Astrocyte (in vitro differentiated cells and primary cell): ENCODE measurements around the gene CHMP4B. TPM values are rescaled to one million over a fixed set of nuclear protein-coding genes. Genes with fewer than 3 reads are reported as not detected.

ENCODE experiments used
- DNase-seq: peaks from one replicate; pipeline ENCODE4 v3.0.0-alpha.2; 2010; ENCODE audit warnings: low read depth
- FAIRE-seq: peaks from 2 replicates; lab custom pipeline; 2011; peaks lifted over from hg19 to GRCh38; lab: Jason Lieb, UNC
- H2AFZ ChIP-seq: 2 replicates; pipeline ENCODE4 v1.6.0; 2012; ENCODE audit warnings: low read depth, low read length, inconsistent platforms
- H3K27ac ChIP-seq: 2 replicates; pipeline ENCODE4 v1.5.1; 2011; ENCODE audit warnings: low read depth, low read length, inconsistent platforms
- H3K27me3 ChIP-seq: 2 replicates; pipeline ENCODE4 v1.6.0; 2011; ENCODE audit warnings: low read length, inconsistent platforms; ENCODE audit not compliant: insufficient read depth
- H3K36me3 ChIP-seq: 2 replicates; pipeline ENCODE4 v1.5.1; 2011; ENCODE audit warnings: low read length, inconsistent platforms; ENCODE audit not compliant: insufficient read depth
- H3K4me1 ChIP-seq: 2 replicates; pipeline ENCODE4 v1.5.1; 2011; ENCODE audit warnings: low read length, inconsistent platforms; ENCODE audit not compliant: insufficient read depth
- H3K4me2 ChIP-seq: 2 replicates; pipeline ENCODE4 v1.6.0; 2012; ENCODE audit warnings: low read length, inconsistent platforms
- H3K4me3 ChIP-seq: 2 replicates; pipeline ENCODE4 v1.5.1; 2011; ENCODE audit warnings: low read depth, mild to moderate bottlenecking, low read length, inconsistent platforms; ENCODE audit not compliant: insufficient read depth
- H3K79me2 ChIP-seq: 2 replicates; pipeline ENCODE4 v1.6.0; 2012; ENCODE audit warnings: mild to moderate bottlenecking, low read length, inconsistent platforms; ENCODE audit not compliant: insufficient read depth
- H3K9ac ChIP-seq: 2 replicates; pipeline ENCODE4 v1.6.0; 2012; ENCODE audit warnings: mild to moderate bottlenecking, low read length, inconsistent platforms
- H3K9me3 ChIP-seq: 2 replicates; pipeline ENCODE4 v1.5.1; 2012; ENCODE audit warnings: low read depth, mild to moderate bottlenecking, low read length, inconsistent platforms; ENCODE audit not compliant: insufficient read depth
- H4K20me1 ChIP-seq: 2 replicates; pipeline ENCODE4 v1.6.0; 2012; ENCODE audit warnings: low read length, inconsistent platforms; ENCODE audit not compliant: insufficient read depth
- H3K27ac Mint-ChIP-seq: one replicate; pipeline ENCODE4 v1.8.0; 2021; ENCODE audit warnings: mild to moderate bottlenecking, mixed read lengths; ENCODE audit not compliant: unreplicated experiment
- H3K27me3 Mint-ChIP-seq: one replicate; pipeline ENCODE4 v1.8.0; 2021; ENCODE audit warnings: low read depth, mixed read lengths; ENCODE audit not compliant: unreplicated experiment
- H3K36me3 Mint-ChIP-seq: one replicate; pipeline ENCODE4 v1.8.0; 2021; ENCODE audit warnings: low read depth, mixed read lengths; ENCODE audit not compliant: unreplicated experiment
- H3K4me1 Mint-ChIP-seq: one replicate; pipeline ENCODE4 v1.8.0; 2021; ENCODE audit warnings: low read depth, mixed read lengths; ENCODE audit not compliant: unreplicated experiment
- H3K4me3 Mint-ChIP-seq: one replicate; pipeline ENCODE4 v1.8.0; 2021; ENCODE audit warnings: mild to moderate bottlenecking, moderate library complexity, mixed read lengths; ENCODE audit not compliant: unreplicated experiment
- H3K9me3 Mint-ChIP-seq: one replicate; pipeline ENCODE4 v1.8.0; 2021; ENCODE audit warnings: mild to moderate bottlenecking, mixed read lengths; ENCODE audit not compliant: unreplicated experiment
- CTCF ChIP-seq: IDR thresholded peaks from 2 replicates; pipeline ENCODE4 v1.5.1; 2011; ENCODE audit warnings: low read depth, mild to moderate bottlenecking, inconsistent platforms, low read length, moderate library complexity; ENCODE audit not compliant: insufficient read depth
- EZH2 ChIP-seq: IDR thresholded peaks from 2 replicates; pipeline ENCODE4 v1.6.1; 2012; ENCODE audit warnings: mild to moderate bottlenecking, low read length, inconsistent platforms; ENCODE audit not compliant: insufficient read depth
- total RNA-seq: library from RNA; stranded (reverse); gene quantifications from 2 replicates; pipeline ENCODE4 v1.2.1, GENCODE V29; 2021

Gene CHMP4B
- total RNA-seq, 1 donor from 2014 or later: 90.6 TPM

- H4K20me1 ChIP-seq: peaks cover 97% of the 10 kb centered on the region
- no peak overlapping the region for H3K4me3 Mint-ChIP-seq
Measured at GRCh38 chr20:33826270-33826897, 15.2 kb downstream of the CHMP4B start.

DNA sequence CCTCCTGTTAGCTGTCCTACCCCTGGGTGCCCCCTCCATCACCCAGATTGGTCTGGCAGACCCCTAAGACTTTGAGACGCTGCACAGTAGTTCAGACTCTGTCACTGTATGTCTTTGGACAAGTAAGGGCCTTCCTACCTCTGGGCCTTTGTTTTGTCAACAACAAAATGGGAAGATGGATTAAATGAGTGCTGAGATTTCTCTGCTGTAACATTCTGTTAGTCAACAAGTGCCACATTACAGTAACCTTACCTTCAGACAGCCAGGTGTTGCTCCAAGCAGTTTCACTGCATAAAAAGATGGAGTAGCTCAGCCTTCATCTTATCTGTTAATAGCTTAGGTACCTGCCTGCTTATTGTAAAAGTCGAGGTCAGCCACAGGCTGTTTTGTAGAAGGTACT lies 16.0 kb downstream of the CHMP4B start:
- no peaks in the 10 kb centered on the region for H3K27me3 ChIP-seq
- no peak overlapping the region for H3K9ac ChIP-seq
- no peak overlapping the region for H3K4me2 ChIP-seq
- no peak overlapping the region for H3K27ac Mint-ChIP-seq
- peaks cover 97% of the 10 kb centered on the region for H4K20me1 ChIP-seq
- TF ChIP-seq EZH2: no peak
- TF ChIP-seq CTCF: no peak
- H3K36me3 ChIP-seq: peaks cover 7% of the 10 kb centered on the region
- DNase-seq (no peak), FAIRE-seq (no peak)
- no peak overlapping the region for H3K27ac ChIP-seq
- peaks cover 6% of the 10 kb centered on the region for H3K36me3 Mint-ChIP-seq
- peaks cover 94% of the 10 kb centered on the region for H3K79me2 ChIP-seq
- no peaks in the 10 kb centered on the region for H3K9me3 ChIP-seq
- peaks cover 31% of the 10 kb centered on the region for H3K4me1 Mint-ChIP-seq
- H3K27me3 Mint-ChIP-seq: no peaks in the 10 kb centered on the region
- no peak overlapping the region for H3K4me3 ChIP-seq
- no peak overlapping the region for H2AFZ ChIP-seq
- no peaks in the 10 kb centered on the region for H3K9me3 Mint-ChIP-seq
- H3K4me3 Mint-ChIP-seq: no peak overlapping the region
- H3K4me1 ChIP-seq: peaks cover 8% of the 10 kb centered on the region

More at GRCh38 chr20:33826270-33826897, 15.2 kb downstream of the CHMP4B start:
- Mint-ChIP-seq H3K27me3 (no peaks in the 10 kb centered on the region), H3K36me3 (peaks cover 7% of the 10 kb centered on the region), H3K9me3 (no peaks in the 10 kb centered on the region), H3K27ac (no peak overlapping the region), H3K4me1 (peaks cover 26% of the 10 kb centered on the region)
- Histone ChIP-seq H3K9me3 (no peaks in the 10 kb centered on the region), H2AFZ (no peak overlapping the region), H3K27me3 (no peaks in the 10 kb centered on the region), H3K4me1 (peaks cover under 1% of the 10 kb centered on the region), H3K9ac (no peak overlapping the region), H3K27ac (no peak overlapping the region), H3K79me2 (peaks cover 93% of the 10 kb centered on the region), H3K4me3 (no peak overlapping the region), H3K4me2 (no peak overlapping the region), H3K36me3 (peaks cover 7% of the 10 kb centered on the region)
- FAIRE-seq: no peak
- TF ChIP-seq CTCF: no peak
- no peak for TF ChIP-seq EZH2
- no peak for DNase-seq

DNA sequence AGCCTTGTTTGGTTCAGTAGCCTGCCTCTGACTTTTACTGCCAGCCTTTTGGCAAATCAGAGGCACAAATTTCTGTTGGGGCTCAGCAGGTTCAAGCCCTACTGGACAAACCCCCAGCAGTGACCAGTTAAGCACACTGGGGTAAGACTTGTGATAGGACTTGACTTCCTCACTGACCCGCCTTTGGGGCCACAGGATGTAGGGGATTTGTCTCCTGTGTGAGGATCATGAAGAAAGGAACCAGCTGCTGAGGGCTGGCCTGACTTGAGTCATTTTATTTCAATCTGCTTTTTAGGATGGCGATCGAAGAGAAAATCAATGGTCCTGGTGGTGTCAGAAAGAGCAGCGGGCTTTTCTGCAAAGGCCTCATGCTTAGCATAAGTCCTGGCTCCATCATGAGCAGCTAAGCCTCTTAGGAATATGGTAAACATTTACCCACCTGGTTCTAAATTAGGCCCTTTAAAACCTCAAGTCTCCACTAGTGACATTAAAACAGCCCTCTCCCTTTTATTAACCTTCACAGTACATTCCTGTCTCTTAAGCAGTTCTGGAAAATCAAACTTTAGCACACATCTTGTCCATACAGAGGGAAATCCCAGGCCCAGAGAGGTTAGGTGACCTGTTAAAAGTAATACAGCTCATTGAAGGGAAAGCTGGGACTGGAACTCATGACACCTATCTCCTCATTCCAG lies 16.6 kb downstream of the CHMP4B start:
- FAIRE-seq (no peak), DNase-seq (no peak)
- no peaks in the 10 kb centered on the region for H3K9me3 ChIP-seq
- no peaks in the 10 kb centered on the region for H3K9me3 Mint-ChIP-seq
- H3K36me3 Mint-ChIP-seq: peaks cover 6% of the 10 kb centered on the region
- H3K79me2 ChIP-seq: peaks cover 95% of the 10 kb centered on the region
- H3K4me3 Mint-ChIP-seq: no peak overlapping the region
- H3K27ac Mint-ChIP-seq: no peak overlapping the region
- H3K9ac ChIP-seq: no peak overlapping the region
- no peaks in the 10 kb centered on the region for H3K27me3 ChIP-seq
- no peak overlapping the region for H3K27ac ChIP-seq
- H3K4me2 ChIP-seq: no peak overlapping the region
- no peaks in the 10 kb centered on the region for H3K27me3 Mint-ChIP-seq
- TF ChIP-seq CTCF: no peak
- no peak for TF ChIP-seq EZH2
- H3K36me3 ChIP-seq: peaks cover 7% of the 10 kb centered on the region
- peaks cover 35% of the 10 kb centered on the region for H3K4me1 Mint-ChIP-seq
- H3K4me1 ChIP-seq: peaks cover 11% of the 10 kb centered on the region
- H2AFZ ChIP-seq: no peak overlapping the region
- H4K20me1 ChIP-seq: peaks cover 98% of the 10 kb centered on the region
- H3K4me3 ChIP-seq: no peak overlapping the region
